ENCODE measurements around the gene SENP3. TPM values are rescaled to one million over a fixed set of nuclear protein-coding genes. Genes with fewer than 3 reads are reported as not detected.

The SENP3 gene
- total and polyA plus RNA-seq, 2 of the 13 experiments (the other 11 are each of a cell fraction or from before 2014, with no cell fraction given), result 55.8 to 75.4 TPM

- no peak for TF ChIP-seq GMEB2 (CRISPR knock-in tag; IDR thresholded peaks at IDR 0.05; ENCODE audit: low read depth)
Observed at GRCh38 chr17:7559320-7560171, 2.2 kb upstream of the SENP3 start (continued).

GRCh38 chr17:7560172-7561027 is 1.3 kb upstream of the SENP3 start:
- DNase-seq (ENCODE audit: low spot score) (peak; percentile 64), FAIRE-seq (peak; percentile 81), ATAC-seq (peak; percentile 74)
- Histone ChIP-seq H3K4me3 (replicated peaks in 1 of 3; ENCODE audit: insufficient read depth in 1 of 3, low read depth in 2 of 3, low read length in 3 of 3) (peak overlapping the region; percentile 11 to 92 (median 49)), H3K9ac (ENCODE audit: insufficient read depth, low read depth, low read length) (peak overlapping the region; percentile 58), H3K27ac (ENCODE audit: extremely low read length, insufficient read depth, low read length) (peak overlapping the region; percentile 4), H3K27me3 (ENCODE audit: control insufficient read depth in 1 of 2, insufficient read depth in 2 of 2, low read length in 2 of 2) (no peaks in the 10 kb centered on the region; a peak in 1 of 5 replicates), H3K4me2 (ENCODE audit: low read depth, low read length) (peak overlapping the region; percentile 91), H3K36me3 (replicated peaks in 1 of 2; ENCODE audit: control insufficient read depth in 1 of 2, insufficient read depth in 2 of 2, low read length in 2 of 2) (peaks cover 7 to 17% of the 10 kb centered on the region in 2 experiments), H3K79me2 (ENCODE audit: insufficient read depth, low read length) (peaks cover 27% of the 10 kb centered on the region), H2AFZ (ENCODE audit: low read length) (no peak overlapping the region), H3K9me3 (ENCODE audit: low read length) (no peaks in the 10 kb centered on the region), H4K20me1 (ENCODE audit: insufficient read depth, low read length) (no peaks in the 10 kb centered on the region), H3K4me1 (ENCODE audit: insufficient read depth, low read length) (peaks cover 67% of the 10 kb centered on the region)
- no TSS peak for BruUV-seq (replicated peaks)
- POLR2A ChIA-PET, result interaction anchor here (0.5 to 4.8 kb wide), 20 partner anchors 8 to 231 kb away, joined by 3 to 33 read pairs (median 7); partner anchors contain the start of genes CD68, MPDU1, NEURL4 and POLR2A
- in situ Hi-C loops (cut with HindIII; ENCODE audit: extremely low pct_ligation_motif_present, low pct_unique_long_range_greater_than_20kb), result no loop called here
- CTCF ChIA-PET (ENCODE audit: low intra/inter-chr PET ratio, low total read pairs), result interaction anchor here (1.4 to 3.3 kb wide), 4 partner anchors 16 to 204 kb away, joined by 3 to 43 read pairs (median 16); no protein-coding TSS in a partner anchor
- intact Hi-C loops (cut with micrococcal nuclease; ENCODE audit: unreplicated experiment), result loop anchor here (1.0 to 10.0 kb wide), 3 partner anchors 38 to 206 kb away; partner anchors contain the start of genes KCTD11 and TMEM95
- 21% methylated on average over 22 of the region's 22 CpGs for WGBS (ENCODE audit: low lambda C conversion rate)
- TF ChIP-seq HBP1 (CRISPR knock-in tag; IDR thresholded peaks at IDR 0.05; ENCODE audit: low read depth), result no peak
- TF ChIP-seq ZMYM3 (CRISPR knock-in tag; IDR thresholded peaks at IDR 0.05), result 0 out of 2 replicates have a peak, but pooled peaks have one; percentile 20
- TF ChIP-seq ZNF572 (CRISPR knock-in tag; IDR thresholded peaks at IDR 0.05), result 0 out of 2 replicates have a peak, but pooled peaks have one; percentile 38
- peak; percentile 42; the same call in 1 of the 2 replicates for TF ChIP-seq ZFP91 (CRISPR knock-in tag; IDR thresholded peaks at IDR 0.05; ENCODE audit: borderline replicate concordance)
- TF ChIP-seq TAF1 (CRISPR knock-in tag; IDR thresholded peaks at IDR 0.05), result no peak
- TF ChIP-seq ARID2 (CRISPR knock-in tag; IDR thresholded peaks at IDR 0.05; ENCODE audit: borderline replicate concordance), result no peak
- no peak for TF ChIP-seq DR1 (CRISPR knock-in tag; IDR thresholded peaks at IDR 0.05)
- TF ChIP-seq ZC3H13 (CRISPR knock-in tag; IDR thresholded peaks at IDR 0.05), result peak; percentile 43; the same call in 1 of the 2 replicates
- no peak for TF ChIP-seq FOSL2 (CRISPR knock-in tag; IDR thresholded peaks at IDR 0.05)
- peak; percentile 49 for TF ChIP-seq ZFY (CRISPR knock-in tag; IDR thresholded peaks at IDR 0.05)
- TF ChIP-seq CCDC6 (CRISPR knock-in tag; IDR thresholded peaks at IDR 0.05), result no peak
- peak; percentile 68 for TF ChIP-seq ZFX (CRISPR knock-in tag; IDR thresholded peaks at IDR 0.05; ENCODE audit: low read depth)
